ENCODE measurements around the gene CEL. TPM values are rescaled to one million over a fixed set of nuclear protein-coding genes. Genes with fewer than 3 reads are reported as not detected.

Gene CEL
- total RNA-seq, 2 donors from 2014 or later: 1.7 to 3.3 TPM

- no peak for TF ChIP-seq CTCF (conservative IDR thresholded peaks at IDR 0.05)
Measured at GRCh38 chr9:133107245-133107722, 45.5 kb downstream of the CEL start.

GRCh38 chr9:133107961-133108793, 46.4 kb downstream of the CEL start:
- Mint-ChIP-seq H3K27ac (no peak overlapping the region), H3K4me3 (no peak overlapping the region), H3K9me3 (no peaks in the 10 kb centered on the region), H3K27me3 (ENCODE audit: insufficient read depth) (no peaks in the 10 kb centered on the region), H3K36me3 (ENCODE audit: low read depth) (peaks cover 36% of the 10 kb centered on the region), H3K4me1 (no peaks in the 10 kb centered on the region)
- Histone ChIP-seq H3K27me3 (ENCODE audit: control insufficient read depth, insufficient read depth, low read length, poor library complexity, severe bottlenecking) (no peaks in the 10 kb centered on the region), H3K36me3 (ENCODE audit: control insufficient read depth, insufficient read depth, low read length) (peaks cover 30% of the 10 kb centered on the region), H3K4me1 (ENCODE audit: control insufficient read depth, insufficient read depth, low read length) (no peaks in the 10 kb centered on the region), H3K9ac (ENCODE audit: extremely low read depth, low read length, poor library complexity, severe bottlenecking) (no peak overlapping the region), H3K27ac (ENCODE audit: low read depth, low read length) (no peak overlapping the region), H3K4me3 (ENCODE audit: low read length) (no peak overlapping the region), H3K9me3 (ENCODE audit: control insufficient read depth, low read length) (no peaks in the 10 kb centered on the region)
- no peak for DNase-seq
- TF ChIP-seq CTCF (conservative IDR thresholded peaks at IDR 0.05): no peak
- 87 to 89% methylated on average over 12 to 18 of the region's 18 CpGs for whole genome bisulfite sequencing, 2 experiments (ENCODE audit: insufficient coverage in 1 of 2, insufficient read length in 1 of 2)

More at GRCh38 chr9:133107245-133107722, 45.5 kb downstream of the CEL start:
- Histone ChIP-seq H3K4me1 (ENCODE audit: control insufficient read depth, insufficient read depth, low read length) (no peaks in the 10 kb centered on the region), H3K9me3 (ENCODE audit: control insufficient read depth, low read length) (no peaks in the 10 kb centered on the region), H3K27me3 (ENCODE audit: control insufficient read depth, insufficient read depth, low read length, poor library complexity, severe bottlenecking) (no peaks in the 10 kb centered on the region), H3K4me3 (ENCODE audit: low read length) (no peak overlapping the region), H3K9ac (ENCODE audit: extremely low read depth, low read length, poor library complexity, severe bottlenecking) (no peak overlapping the region), H3K27ac (ENCODE audit: low read depth, low read length) (no peak overlapping the region), H3K36me3 (ENCODE audit: control insufficient read depth, insufficient read depth, low read length) (peaks cover 38% of the 10 kb centered on the region)
- no peaks in the 10 kb centered on the region for H3K9me3 Mint-ChIP-seq
- no peak overlapping the region for H3K27ac Mint-ChIP-seq
- H3K36me3 Mint-ChIP-seq (ENCODE audit: low read depth): peaks cover 42% of the 10 kb centered on the region
- H3K27me3 Mint-ChIP-seq (ENCODE audit: insufficient read depth): no peaks in the 10 kb centered on the region
- DNase-seq: no peak
- 88 to 100% methylated on average over 4 to 13 of the region's 13 CpGs for WGBS, 2 experiments (ENCODE audit: insufficient coverage in 1 of 2, insufficient read length in 1 of 2)
- no peaks in the 10 kb centered on the region for H3K4me1 Mint-ChIP-seq
- no peak overlapping the region for H3K4me3 Mint-ChIP-seq

- Histone ChIP-seq H3K4me1 (ENCODE audit: control insufficient read depth, insufficient read depth, low read length) (no peaks in the 10 kb centered on the region), H3K36me3 (ENCODE audit: control insufficient read depth, insufficient read depth, low read length) (peaks cover 30% of the 10 kb centered on the region), H3K9ac (ENCODE audit: extremely low read depth, low read length, poor library complexity, severe bottlenecking) (no peak overlapping the region), H3K9me3 (ENCODE audit: control insufficient read depth, low read length) (no peaks in the 10 kb centered on the region), H3K4me3 (ENCODE audit: low read length) (no peak overlapping the region), H3K27me3 (ENCODE audit: control insufficient read depth, insufficient read depth, low read length, poor library complexity, severe bottlenecking) (no peaks in the 10 kb centered on the region), H3K27ac (ENCODE audit: low read depth, low read length) (no peak overlapping the region)
- Mint-ChIP-seq H3K4me3 (no peak overlapping the region), H3K36me3 (ENCODE audit: low read depth) (peaks cover 34% of the 10 kb centered on the region), H3K27me3 (ENCODE audit: insufficient read depth) (no peaks in the 10 kb centered on the region), H3K27ac (no peak overlapping the region), H3K9me3 (no peaks in the 10 kb centered on the region), H3K4me1 (no peaks in the 10 kb centered on the region)
- WGBS, 2 experiments (ENCODE audit: insufficient coverage in 1 of 2, insufficient read length in 1 of 2): 93 to 94% methylated on average over 9 to 19 of the region's 19 CpGs
- no peak for DNase-seq
- TF ChIP-seq CTCF (conservative IDR thresholded peaks at IDR 0.05): no peak
Measured at GRCh38 chr9:133108794-133109641, 47.2 kb downstream of the CEL start.
